GM23338 (cell line): ENCODE results near the gene NXN. TPM values are rescaled to one million over a fixed set of nuclear protein-coding genes. Genes with fewer than 3 reads are reported as not detected.

Source experiments
- ATAC-seq: fragments of 200-7000 bp; cut with Tn5 transposase; 3 replicates; pipeline ENCODE4 v1.9.1; 2020
- DNase-seq: peaks from one replicate; pipeline ENCODE4 v3.0.0-alpha.2; 2015; ENCODE audit warnings: low spot score
- H2AFZ ChIP-seq: fragments of 200-600 bp; sonication (generic); 2 replicates; pipeline ENCODE4 v1.8.0; 2016; ENCODE audit warnings: antibody characterized with exemption, mild to moderate bottlenecking, moderate library complexity
- H3F3A ChIP-seq: fragments of 200-600 bp; sonication (generic); replicated peaks from 2 replicates; pipeline ENCODE4 v1.8.0; 2017; ENCODE audit warnings: antibody characterized with exemption, mixed run types, low read depth
- H3K27ac ChIP-seq: fragments of 200-600 bp; sonication (generic); 2 replicates; pipeline ENCODE4 v1.6.1; 2016; ENCODE audit warnings: low read depth
- H3K27me3 ChIP-seq: fragments of 200-600 bp; sonication (generic); 2 replicates; pipeline ENCODE4 v1.8.0; 2016; ENCODE audit warnings: mild to moderate bottlenecking, mixed run types, moderate library complexity; ENCODE audit not compliant: insufficient read depth
- H3K36me3 ChIP-seq: fragments of 200-600 bp; sonication (generic); 2 replicates; pipeline ENCODE4 v1.8.0; 2016; ENCODE audit warnings: mild to moderate bottlenecking; ENCODE audit not compliant: insufficient read depth
- H3K4me1 ChIP-seq: fragments of 200-600 bp; sonication (generic); 2 replicates; pipeline ENCODE4 v1.8.0; 2016; ENCODE audit warnings: mild to moderate bottlenecking, moderate library complexity; ENCODE audit not compliant: insufficient read depth
- H3K4me2 ChIP-seq: fragments of 200-600 bp; sonication (generic); 2 replicates; pipeline ENCODE4 v1.7.1; 2017; ENCODE audit warnings: mixed run types
- H3K4me3 ChIP-seq: fragments of 200-600 bp; sonication (generic); 2 replicates; pipeline ENCODE4 v1.6.1; 2016; ENCODE audit warnings: mixed run types
- H3K79me2 ChIP-seq: fragments of 200-600 bp; sonication (generic); replicated peaks from 2 replicates; pipeline ENCODE4 v1.8.0; 2017; ENCODE audit warnings: mild to moderate bottlenecking; ENCODE audit not compliant: insufficient read depth
- H3K9me2 ChIP-seq: fragments of 200-600 bp; sonication (generic); 2 replicates; pipeline ENCODE4 v1.8.0; 2017; ENCODE audit not compliant: insufficient read depth
- H4K20me1 ChIP-seq: fragments of 200-600 bp; sonication (generic); replicated peaks from 2 replicates; pipeline ENCODE4 v1.8.0; 2017; ENCODE audit warnings: mild to moderate bottlenecking; ENCODE audit not compliant: insufficient read depth
- H3K27ac Mint-ChIP-seq: 2 replicates; pipeline ENCODE4 v1.8.0; 2020; ENCODE audit warnings: inconsistent platforms, mild to moderate bottlenecking, moderate library complexity, mixed read lengths
- H3K27me3 Mint-ChIP-seq: 3 replicates; pipeline ENCODE4 v1.8.0; 2022; ENCODE audit warnings: low read depth, mild to moderate bottlenecking, moderate library complexity, mixed read lengths, inconsistent platforms; ENCODE audit not compliant: insufficient read depth, poor library complexity
- H3K36me3 Mint-ChIP-seq: 3 replicates; pipeline ENCODE4 v1.8.0; 2021; ENCODE audit warnings: low read depth, mild to moderate bottlenecking, inconsistent platforms, moderate library complexity, mixed read lengths
- H3K4me1 Mint-ChIP-seq: 3 replicates; pipeline ENCODE4 v1.8.0; 2020; ENCODE audit warnings: mild to moderate bottlenecking, inconsistent platforms, mixed read lengths
- H3K4me3 Mint-ChIP-seq: 3 replicates; pipeline ENCODE4 v1.8.0; 2021; ENCODE audit warnings: moderate library complexity, mild to moderate bottlenecking, inconsistent platforms, mixed read lengths
- H3K9me3 Mint-ChIP-seq: 3 replicates; pipeline ENCODE4 v1.8.0; 2020; ENCODE audit warnings: moderate library complexity, mild to moderate bottlenecking, inconsistent platforms, mixed read lengths
- CREB1 ChIP-seq: fragments of 250-450 bp; sonication (Bioruptor Pico); IDR thresholded peaks from 2 replicates; pipeline ENCODE4 v1.5.0; 2020; ENCODE audit warnings: low read depth, mild to moderate bottlenecking, moderate library complexity
- EZH2phosphoT487 ChIP-seq: fragments of 200-600 bp; sonication (generic); IDR thresholded peaks from one replicate; pipeline ENCODE4 v1.8.1; 2018; ENCODE audit warnings: antibody characterized with exemption; ENCODE audit not compliant: unreplicated experiment
- JUNB ChIP-seq: IDR thresholded peaks from one replicate; pipeline ENCODE4 v1.6.1; 2016; ENCODE audit warnings: antibody characterized with exemption; ENCODE audit not compliant: unreplicated experiment
- NANOG ChIP-seq: IDR thresholded peaks from 2 replicates; pipeline ENCODE4 v1.6.1; 2016; ENCODE audit warnings: antibody characterized with exemption, borderline replicate concordance
- POLR2AphosphoS5 ChIP-seq: IDR thresholded peaks from 2 replicates; pipeline ENCODE4 v1.6.1; 2016; ENCODE audit warnings: antibody characterized with exemption, low read depth
- ZNF114 ChIP-seq: fragments of 250-450 bp; sonication (Bioruptor Pico); IDR thresholded peaks from 2 replicates; pipeline ENCODE4 v1.5.0; 2020; ENCODE audit warnings: mild to moderate bottlenecking, moderate library complexity
- ZNF331 ChIP-seq: fragments of 250-450 bp; sonication (Bioruptor Pico); IDR thresholded peaks from 2 replicates; pipeline ENCODE4 v1.5.0; 2020; ENCODE audit warnings: low read depth, mild to moderate bottlenecking, moderate library complexity
- polyA plus RNA-seq: library from polyadenylated mRNA; unstranded; fragments of >200 nt; fragmentation: Nextera tagmentation; extraction: Ambion mirVana; gene quantifications from 2 replicates; pipeline ENCODE4 v1.2.1, GENCODE V29; 2016
- total RNA-seq: library from RNA; depleted of rRNA; stranded (reverse); fragments of >200 nt; shearing (Covaris generic); gene quantifications from 2 replicates; pipeline ENCODE4 v1.2.3, GENCODE V29; 2014
- TF ChIP-seq, protein P1 (sequence below): IDR thresholded peaks from one replicate; pipeline ENCODE4 v1.6.1; 2018; ENCODE audit warnings: antibody characterized with exemption; ENCODE audit not compliant: unreplicated experiment
- TF ChIP-seq, protein P2 (sequence below), 2 experiments: fragments of 200-600 bp in 1 of 2; sonication (generic) in 1 of 2; conservative IDR thresholded peaks; 2 replicates each; pipeline versions ENCODE4 v1.5.1 to v1.6.1; 2016 to 2017; ENCODE audit warnings: antibody characterized with exemption in 2 of 2, low read depth in 2 of 2, mild to moderate bottlenecking in 2 of 2, moderate library complexity in 1 of 2
- TF ChIP-seq, protein P3 (sequence below): fragments of 250-450 bp; sonication (Bioruptor Pico); IDR thresholded peaks from 2 replicates; pipeline ENCODE4 v1.5.0; 2020; ENCODE audit warnings: mild to moderate bottlenecking, moderate library complexity

NXN gene
- total and polyA plus RNA-seq, 2 experiments from 2014 or later, result 31.8 to 105 TPM

DNA sequence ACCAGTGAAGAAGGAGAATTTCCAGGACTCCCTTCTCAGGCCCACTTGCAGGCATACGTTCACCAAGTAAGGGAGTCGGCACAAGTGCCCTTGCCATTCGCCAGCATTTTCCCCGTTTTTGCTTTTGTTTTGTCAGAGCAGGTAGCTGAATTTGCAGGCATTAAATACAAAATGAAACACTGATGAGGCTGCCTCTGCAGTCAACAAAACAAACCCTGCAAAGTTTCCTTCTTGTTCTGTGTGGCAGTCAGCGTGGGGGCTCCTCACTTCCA is 205.3 kb downstream of the NXN start:
- Mint-ChIP-seq H3K9me3 (no peaks in the 10 kb centered on the region), H3K27me3 (peaks cover 5% of the 10 kb centered on the region), H3K4me3 (no peak overlapping the region), H3K27ac (no peak overlapping the region), H3K36me3 (peaks cover 84% of the 10 kb centered on the region), H3K4me1 (no peaks in the 10 kb centered on the region)
- H3F3A ChIP-seq, result no peaks in the 10 kb centered on the region; the same call in 1 of the 2 replicates
- no peaks in the 10 kb centered on the region for H3K9me2 ChIP-seq
- ATAC-seq (no peak), DNase-seq (no peak)
- no peak overlapping the region for H3K27ac ChIP-seq
- H2AFZ ChIP-seq, result no peak overlapping the region
- no peak overlapping the region for H3K4me3 ChIP-seq
- H3K4me2 ChIP-seq, result no peak overlapping the region
- TF ChIP-seq POLR2AphosphoS5, result no peak
- H3K79me2 ChIP-seq, result peaks cover 9% of the 10 kb centered on the region; the same call in 1 of the 2 replicates
- H4K20me1 ChIP-seq, result peaks cover 11% of the 10 kb centered on the region
- H3K27me3 ChIP-seq, result no peaks in the 10 kb centered on the region
- H3K36me3 ChIP-seq, result peaks cover 51% of the 10 kb centered on the region
- no peaks in the 10 kb centered on the region for H3K4me1 ChIP-seq

DNA sequence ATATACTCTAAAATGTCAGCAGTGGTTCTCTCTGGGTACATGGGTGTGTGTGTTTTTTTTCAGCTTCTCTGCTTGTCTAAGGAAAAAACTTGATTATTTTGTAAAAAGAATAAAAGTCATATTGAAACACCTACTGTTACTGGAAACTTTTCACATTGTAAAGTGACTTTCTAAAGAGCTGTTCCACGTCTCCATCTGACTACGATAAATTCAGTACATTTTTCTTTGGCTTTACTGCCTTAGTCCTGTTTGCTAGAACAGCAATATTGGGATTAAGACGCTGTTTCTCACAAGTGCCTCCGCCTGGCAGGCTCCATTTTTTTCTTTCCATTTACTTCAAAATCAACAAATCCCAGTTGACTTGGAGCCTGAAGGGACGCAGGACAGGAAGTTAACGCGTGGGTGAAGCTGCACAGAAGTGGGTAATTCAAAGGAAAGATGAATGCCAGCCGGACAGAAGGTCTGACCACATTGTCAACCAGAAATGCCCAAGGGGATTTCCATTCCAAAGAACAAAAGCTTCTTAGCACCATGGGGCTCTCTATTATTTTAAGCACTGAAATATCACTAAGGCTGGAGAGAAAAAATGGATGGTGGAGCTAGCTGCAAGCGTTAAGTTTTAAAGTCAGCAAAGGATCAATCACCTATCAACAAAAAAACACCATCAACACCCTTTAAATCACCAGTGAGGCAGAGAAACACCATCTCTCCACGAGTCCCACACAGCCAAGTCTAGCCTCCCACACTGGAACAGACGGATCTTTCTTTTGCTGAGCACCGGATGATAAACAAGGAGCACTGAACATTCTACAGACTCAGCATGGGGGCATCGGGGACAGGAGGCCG is 205.9 kb downstream of the NXN start:
- no peaks in the 10 kb centered on the region for H3K27me3 ChIP-seq
- H3K27ac ChIP-seq, result no peak overlapping the region
- Mint-ChIP-seq H3K4me3 (no peak overlapping the region), H3K36me3 (peaks cover 86% of the 10 kb centered on the region), H3K27ac (no peak overlapping the region), H3K27me3 (peaks cover 8% of the 10 kb centered on the region), H3K9me3 (no peaks in the 10 kb centered on the region), H3K4me1 (no peaks in the 10 kb centered on the region)
- no peak overlapping the region for H2AFZ ChIP-seq
- DNase-seq (no peak), ATAC-seq (no peak)
- H3K4me2 ChIP-seq, result no peak overlapping the region
- H3K79me2 ChIP-seq, result peaks cover 4% of the 10 kb centered on the region; the same call in 1 of the 2 replicates
- no peaks in the 10 kb centered on the region for H3K9me2 ChIP-seq
- peaks cover 11% of the 10 kb centered on the region for H4K20me1 ChIP-seq
- no peak overlapping the region for H3K4me3 ChIP-seq
- no peaks in the 10 kb centered on the region; the same call in 1 of the 2 replicates for H3F3A ChIP-seq
- peaks cover 51% of the 10 kb centered on the region for H3K36me3 ChIP-seq
- no peaks in the 10 kb centered on the region for H3K4me1 ChIP-seq
- TF ChIP-seq, protein P1, sequence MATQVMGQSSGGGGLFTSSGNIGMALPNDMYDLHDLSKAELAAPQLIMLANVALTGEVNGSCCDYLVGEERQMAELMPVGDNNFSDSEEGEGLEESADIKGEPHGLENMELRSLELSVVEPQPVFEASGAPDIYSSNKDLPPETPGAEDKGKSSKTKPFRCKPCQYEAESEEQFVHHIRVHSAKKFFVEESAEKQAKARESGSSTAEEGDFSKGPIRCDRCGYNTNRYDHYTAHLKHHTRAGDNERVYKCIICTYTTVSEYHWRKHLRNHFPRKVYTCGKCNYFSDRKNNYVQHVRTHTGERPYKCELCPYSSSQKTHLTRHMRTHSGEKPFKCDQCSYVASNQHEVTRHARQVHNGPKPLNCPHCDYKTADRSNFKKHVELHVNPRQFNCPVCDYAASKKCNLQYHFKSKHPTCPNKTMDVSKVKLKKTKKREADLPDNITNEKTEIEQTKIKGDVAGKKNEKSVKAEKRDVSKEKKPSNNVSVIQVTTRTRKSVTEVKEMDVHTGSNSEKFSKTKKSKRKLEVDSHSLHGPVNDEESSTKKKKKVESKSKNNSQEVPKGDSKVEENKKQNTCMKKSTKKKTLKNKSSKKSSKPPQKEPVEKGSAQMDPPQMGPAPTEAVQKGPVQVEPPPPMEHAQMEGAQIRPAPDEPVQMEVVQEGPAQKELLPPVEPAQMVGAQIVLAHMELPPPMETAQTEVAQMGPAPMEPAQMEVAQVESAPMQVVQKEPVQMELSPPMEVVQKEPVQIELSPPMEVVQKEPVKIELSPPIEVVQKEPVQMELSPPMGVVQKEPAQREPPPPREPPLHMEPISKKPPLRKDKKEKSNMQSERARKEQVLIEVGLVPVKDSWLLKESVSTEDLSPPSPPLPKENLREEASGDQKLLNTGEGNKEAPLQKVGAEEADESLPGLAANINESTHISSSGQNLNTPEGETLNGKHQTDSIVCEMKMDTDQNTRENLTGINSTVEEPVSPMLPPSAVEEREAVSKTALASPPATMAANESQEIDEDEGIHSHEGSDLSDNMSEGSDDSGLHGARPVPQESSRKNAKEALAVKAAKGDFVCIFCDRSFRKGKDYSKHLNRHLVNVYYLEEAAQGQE, result no peak
- TF ChIP-seq, protein P2, sequence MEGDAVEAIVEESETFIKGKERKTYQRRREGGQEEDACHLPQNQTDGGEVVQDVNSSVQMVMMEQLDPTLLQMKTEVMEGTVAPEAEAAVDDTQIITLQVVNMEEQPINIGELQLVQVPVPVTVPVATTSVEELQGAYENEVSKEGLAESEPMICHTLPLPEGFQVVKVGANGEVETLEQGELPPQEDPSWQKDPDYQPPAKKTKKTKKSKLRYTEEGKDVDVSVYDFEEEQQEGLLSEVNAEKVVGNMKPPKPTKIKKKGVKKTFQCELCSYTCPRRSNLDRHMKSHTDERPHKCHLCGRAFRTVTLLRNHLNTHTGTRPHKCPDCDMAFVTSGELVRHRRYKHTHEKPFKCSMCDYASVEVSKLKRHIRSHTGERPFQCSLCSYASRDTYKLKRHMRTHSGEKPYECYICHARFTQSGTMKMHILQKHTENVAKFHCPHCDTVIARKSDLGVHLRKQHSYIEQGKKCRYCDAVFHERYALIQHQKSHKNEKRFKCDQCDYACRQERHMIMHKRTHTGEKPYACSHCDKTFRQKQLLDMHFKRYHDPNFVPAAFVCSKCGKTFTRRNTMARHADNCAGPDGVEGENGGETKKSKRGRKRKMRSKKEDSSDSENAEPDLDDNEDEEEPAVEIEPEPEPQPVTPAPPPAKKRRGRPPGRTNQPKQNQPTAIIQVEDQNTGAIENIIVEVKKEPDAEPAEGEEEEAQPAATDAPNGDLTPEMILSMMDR (conservative IDR thresholded peaks at IDR 0.05; ENCODE audit: low read depth in 2 of 2), result no peak
- TF ChIP-seq, protein P3, sequence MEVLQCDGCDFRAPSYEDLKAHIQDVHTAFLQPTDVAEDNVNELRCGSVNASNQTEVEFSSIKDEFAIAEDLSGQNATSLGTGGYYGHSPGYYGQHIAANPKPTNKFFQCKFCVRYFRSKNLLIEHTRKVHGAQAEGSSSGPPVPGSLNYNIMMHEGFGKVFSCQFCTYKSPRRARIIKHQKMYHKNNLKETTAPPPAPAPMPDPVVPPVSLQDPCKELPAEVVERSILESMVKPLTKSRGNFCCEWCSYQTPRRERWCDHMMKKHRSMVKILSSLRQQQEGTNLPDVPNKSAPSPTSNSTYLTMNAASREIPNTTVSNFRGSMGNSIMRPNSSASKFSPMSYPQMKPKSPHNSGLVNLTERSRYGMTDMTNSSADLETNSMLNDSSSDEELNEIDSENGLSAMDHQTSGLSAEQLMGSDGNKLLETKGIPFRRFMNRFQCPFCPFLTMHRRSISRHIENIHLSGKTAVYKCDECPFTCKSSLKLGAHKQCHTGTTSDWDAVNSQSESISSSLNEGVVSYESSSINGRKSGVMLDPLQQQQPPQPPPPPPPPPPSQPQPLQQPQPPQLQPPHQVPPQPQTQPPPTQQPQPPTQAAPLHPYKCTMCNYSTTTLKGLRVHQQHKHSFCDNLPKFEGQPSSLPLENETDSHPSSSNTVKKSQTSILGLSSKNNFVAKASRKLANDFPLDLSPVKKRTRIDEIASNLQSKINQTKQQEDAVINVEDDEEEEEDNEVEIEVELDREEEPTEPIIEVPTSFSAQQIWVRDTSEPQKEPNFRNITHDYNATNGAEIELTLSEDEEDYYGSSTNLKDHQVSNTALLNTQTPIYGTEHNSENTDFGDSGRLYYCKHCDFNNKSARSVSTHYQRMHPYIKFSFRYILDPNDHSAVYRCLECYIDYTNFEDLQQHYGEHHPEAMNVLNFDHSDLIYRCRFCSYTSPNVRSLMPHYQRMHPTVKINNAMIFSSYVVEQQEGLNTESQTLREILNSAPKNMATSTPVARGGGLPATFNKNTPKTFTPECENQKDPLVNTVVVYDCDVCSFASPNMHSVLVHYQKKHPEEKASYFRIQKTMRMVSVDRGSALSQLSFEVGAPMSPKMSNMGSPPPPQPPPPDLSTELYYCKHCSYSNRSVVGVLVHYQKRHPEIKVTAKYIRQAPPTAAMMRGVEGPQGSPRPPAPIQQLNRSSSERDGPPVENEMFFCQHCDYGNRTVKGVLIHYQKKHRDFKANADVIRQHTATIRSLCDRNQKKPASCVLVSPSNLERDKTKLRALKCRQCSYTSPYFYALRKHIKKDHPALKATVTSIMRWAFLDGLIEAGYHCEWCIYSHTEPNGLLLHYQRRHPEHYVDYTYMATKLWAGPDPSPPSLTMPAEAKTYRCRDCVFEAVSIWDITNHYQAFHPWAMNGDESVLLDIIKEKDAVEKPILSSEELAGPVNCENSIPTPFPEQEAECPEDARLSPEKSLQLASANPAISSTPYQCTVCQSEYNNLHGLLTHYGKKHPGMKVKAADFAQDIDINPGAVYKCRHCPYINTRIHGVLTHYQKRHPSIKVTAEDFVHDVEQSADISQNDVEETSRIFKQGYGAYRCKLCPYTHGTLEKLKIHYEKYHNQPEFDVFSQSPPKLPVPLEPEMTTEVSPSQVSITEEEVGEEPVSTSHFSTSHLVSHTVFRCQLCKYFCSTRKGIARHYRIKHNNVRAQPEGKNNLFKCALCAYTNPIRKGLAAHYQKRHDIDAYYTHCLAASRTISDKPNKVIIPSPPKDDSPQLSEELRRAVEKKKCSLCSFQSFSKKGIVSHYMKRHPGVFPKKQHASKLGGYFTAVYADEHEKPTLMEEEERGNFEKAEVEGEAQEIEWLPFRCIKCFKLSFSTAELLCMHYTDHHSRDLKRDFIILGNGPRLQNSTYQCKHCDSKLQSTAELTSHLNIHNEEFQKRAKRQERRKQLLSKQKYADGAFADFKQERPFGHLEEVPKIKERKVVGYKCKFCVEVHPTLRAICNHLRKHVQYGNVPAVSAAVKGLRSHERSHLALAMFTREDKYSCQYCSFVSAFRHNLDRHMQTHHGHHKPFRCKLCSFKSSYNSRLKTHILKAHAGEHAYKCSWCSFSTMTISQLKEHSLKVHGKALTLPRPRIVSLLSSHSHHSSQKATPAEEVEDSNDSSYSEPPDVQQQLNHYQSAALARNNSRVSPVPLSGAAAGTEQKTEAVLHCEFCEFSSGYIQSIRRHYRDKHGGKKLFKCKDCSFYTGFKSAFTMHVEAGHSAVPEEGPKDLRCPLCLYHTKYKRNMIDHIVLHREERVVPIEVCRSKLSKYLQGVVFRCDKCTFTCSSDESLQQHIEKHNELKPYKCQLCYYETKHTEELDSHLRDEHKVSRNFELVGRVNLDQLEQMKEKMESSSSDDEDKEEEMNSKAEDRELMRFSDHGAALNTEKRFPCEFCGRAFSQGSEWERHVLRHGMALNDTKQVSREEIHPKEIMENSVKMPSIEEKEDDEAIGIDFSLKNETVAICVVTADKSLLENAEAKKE (CRISPR knock-in tag), result no peak
- TF ChIP-seq ZNF331 (CRISPR knock-in tag) (no peak), POLR2AphosphoS5 (no peak), EZH2phosphoT487 (no peak), JUNB (no peak), NANOG (no peak), ZNF114 (CRISPR knock-in tag) (no peak), CREB1 (CRISPR knock-in tag) (no peak)
